Keratinocyte (primary cell): ENCODE results near the gene CAMKMT. TPM values are rescaled to one million over a fixed set of nuclear protein-coding genes. Genes with fewer than 3 reads are reported as not detected.

Experiments
- DNase-seq: peaks from one replicate; pipeline ENCODE4 v3.0.0-alpha.2; 2011; ENCODE audit warnings: low read depth, missing footprints, low spot score
- FAIRE-seq: peaks from 2 replicates; lab custom pipeline; 2011; peaks lifted over from hg19 to GRCh38; lab: Jason Lieb, UNC
- H2AFZ ChIP-seq: 2 replicates; pipeline ENCODE4 v1.6.0; 2012; ENCODE audit warnings: low read length, control low read depth, inconsistent platforms; ENCODE audit not compliant: control insufficient read depth
- H3K27ac ChIP-seq: 2 replicates; pipeline ENCODE4 v1.5.1; 2011; ENCODE audit warnings: low read length; ENCODE audit not compliant: control insufficient read depth, insufficient read depth
- H3K27me3 ChIP-seq: 3 replicates; pipeline ENCODE4 v1.6.0; 2011; ENCODE audit warnings: low read length; ENCODE audit not compliant: control insufficient read depth, insufficient read depth; ENCODE audit errors: extremely low read depth
- H3K36me3 ChIP-seq, 2 experiments: 2 replicates in 1 of 2; 3 replicates in 1 of 2; pipeline ENCODE4 v1.5.1; 2011; ENCODE audit warnings: low read length in 2 of 2, mild to moderate bottlenecking in 1 of 2; ENCODE audit not compliant: control insufficient read depth in 2 of 2, insufficient read depth in 2 of 2; ENCODE audit errors: extremely low read depth in 1 of 2
- H3K4me1 ChIP-seq: 3 replicates; pipeline ENCODE4 v1.5.1; 2011; ENCODE audit warnings: low read length; ENCODE audit not compliant: control insufficient read depth, insufficient read depth; ENCODE audit errors: extremely low read depth
- H3K4me2 ChIP-seq: 3 replicates; pipeline ENCODE4 v1.6.0; 2011; ENCODE audit warnings: low read depth, low read length; ENCODE audit not compliant: control insufficient read depth, insufficient read depth; ENCODE audit errors: extremely low read depth
- H3K4me3 ChIP-seq, 3 experiments: fragments of 200-600 bp in 1 of 3; sonication (generic) in 1 of 3; 2 replicates in 2 of 3; 3 replicates in 1 of 3; pipeline ENCODE4 v1.5.1; 2011 to 2016; ENCODE audit warnings: low read length in 3 of 3, mild to moderate bottlenecking in 3 of 3, control low read depth in 2 of 3, inconsistent platforms in 1 of 3, low read depth in 1 of 3, mixed read lengths in 1 of 3, mixed run types in 1 of 3, moderate library complexity in 1 of 3; ENCODE audit not compliant: control insufficient read depth in 2 of 3, insufficient read depth in 2 of 3; ENCODE audit errors: extremely low read depth in 1 of 3
- H3K79me2 ChIP-seq: 2 replicates; pipeline ENCODE4 v1.6.0; 2012; ENCODE audit warnings: low read length; ENCODE audit not compliant: control insufficient read depth, insufficient read depth
- H3K9ac ChIP-seq: 3 replicates; pipeline ENCODE4 v1.6.0; 2011; ENCODE audit warnings: low read length; ENCODE audit not compliant: control insufficient read depth, insufficient read depth; ENCODE audit errors: extremely low read depth
- H3K9me1 ChIP-seq: 3 replicates; pipeline ENCODE4 v1.6.0; 2011; ENCODE audit warnings: low read length; ENCODE audit not compliant: control insufficient read depth, insufficient read depth; ENCODE audit errors: extremely low read depth
- H3K9me3 ChIP-seq: 2 replicates; pipeline ENCODE4 v1.5.1; 2012; ENCODE audit warnings: low read depth, low read length; ENCODE audit not compliant: control insufficient read depth
- H4K20me1 ChIP-seq: 3 replicates; pipeline ENCODE4 v1.6.0; 2011; ENCODE audit warnings: low read length; ENCODE audit not compliant: control insufficient read depth, insufficient read depth; ENCODE audit errors: extremely low read depth
- EZH2 ChIP-seq: IDR thresholded peaks from one replicate; pipeline ENCODE4 v1.6.1; 2012; ENCODE audit warnings: inconsistent platforms, mild to moderate bottlenecking, low read length, moderate library complexity
- dilution Hi-C: fragments of 300-500 bp; cut with MboI; formaldehyde crosslinking; loops from one replicate; pipeline ENCODE4 v1.7.0; 2020; ENCODE audit warnings: low sequenced_read_pairs; ENCODE audit not compliant: extremely low pct_ligation_motif_present
- polyA plus RNA-seq, 5 experiments: library from polyadenylated mRNA; depleted of rRNA in 3 of 5; stranded (reverse) in 3 of 5; stranded (forward) in 1 of 5; unstranded in 1 of 5; fragments of >200 nt; gene quantifications; 1 replicate in 1 of 5; 2 replicates in 3 of 5; 3 replicates in 1 of 5; pipeline versions ENCODE4 v1.2.1 to v1.2.3, GENCODE V29; 2011 to 2012; ENCODE audit warnings: missing spikeins in 2 of 5, low read depth in 1 of 5, low replicate concordance in 1 of 5
- TF ChIP-seq, protein P1 (sequence below), 3 experiments: IDR thresholded peaks in 1 of 3; conservative IDR thresholded peaks in 1 of 3; optimal IDR thresholded peaks in 1 of 3; 2 replicates in 2 of 3; 3 replicates in 1 of 3; pipeline versions ENCODE3 to v1.5.1; 2011; ENCODE audit warnings: low read length in 3 of 3, mild to moderate bottlenecking in 3 of 3, moderate library complexity in 2 of 3, control low read depth in 1 of 3, inconsistent platforms in 1 of 3; ENCODE audit not compliant: insufficient read depth in 2 of 3; ENCODE audit errors: extremely low read depth in 1 of 3

CAMKMT gene
- polyA plus RNA-seq, 1 donor (not counting 4 experiments of a cell fraction or from before 2014, with no cell fraction given), result 9.9 TPM

DNA sequence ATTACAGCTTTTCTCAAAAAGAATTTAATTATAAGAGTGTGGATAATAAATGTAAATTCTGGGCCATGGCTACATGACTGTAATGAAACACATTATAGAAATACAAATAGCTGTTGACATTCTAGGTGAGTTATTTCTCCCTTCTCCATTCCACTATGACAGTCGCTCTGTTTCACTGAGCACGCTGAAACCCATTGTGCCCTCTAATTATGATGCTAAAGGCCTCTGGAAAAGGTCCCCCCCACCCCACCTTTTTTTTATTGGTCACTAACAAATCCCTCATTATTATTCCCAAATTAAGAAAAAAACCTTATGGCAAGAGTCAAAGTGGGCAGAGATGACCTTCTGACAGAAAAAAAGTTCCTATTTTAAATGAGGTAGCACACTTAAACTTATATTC lies 294.7 kb downstream of the CAMKMT start:
- H3K36me3 ChIP-seq, result no peaks in the 10 kb centered on the region
- H3K79me2 ChIP-seq, result no peaks in the 10 kb centered on the region
- dilution Hi-C loops, result no loop called here
- FAIRE-seq, result no peak
- H2AFZ ChIP-seq, result no peak overlapping the region
- no peaks in the 10 kb centered on the region for H3K4me1 ChIP-seq
- H3K27ac ChIP-seq, result no peak overlapping the region
- H3K9me3 ChIP-seq, result no peaks in the 10 kb centered on the region
- H4K20me1 ChIP-seq, result no peaks in the 10 kb centered on the region
- no peak overlapping the region for H3K4me3 ChIP-seq
- no peak overlapping the region for H3K9ac ChIP-seq
- TF ChIP-seq, protein P1, sequence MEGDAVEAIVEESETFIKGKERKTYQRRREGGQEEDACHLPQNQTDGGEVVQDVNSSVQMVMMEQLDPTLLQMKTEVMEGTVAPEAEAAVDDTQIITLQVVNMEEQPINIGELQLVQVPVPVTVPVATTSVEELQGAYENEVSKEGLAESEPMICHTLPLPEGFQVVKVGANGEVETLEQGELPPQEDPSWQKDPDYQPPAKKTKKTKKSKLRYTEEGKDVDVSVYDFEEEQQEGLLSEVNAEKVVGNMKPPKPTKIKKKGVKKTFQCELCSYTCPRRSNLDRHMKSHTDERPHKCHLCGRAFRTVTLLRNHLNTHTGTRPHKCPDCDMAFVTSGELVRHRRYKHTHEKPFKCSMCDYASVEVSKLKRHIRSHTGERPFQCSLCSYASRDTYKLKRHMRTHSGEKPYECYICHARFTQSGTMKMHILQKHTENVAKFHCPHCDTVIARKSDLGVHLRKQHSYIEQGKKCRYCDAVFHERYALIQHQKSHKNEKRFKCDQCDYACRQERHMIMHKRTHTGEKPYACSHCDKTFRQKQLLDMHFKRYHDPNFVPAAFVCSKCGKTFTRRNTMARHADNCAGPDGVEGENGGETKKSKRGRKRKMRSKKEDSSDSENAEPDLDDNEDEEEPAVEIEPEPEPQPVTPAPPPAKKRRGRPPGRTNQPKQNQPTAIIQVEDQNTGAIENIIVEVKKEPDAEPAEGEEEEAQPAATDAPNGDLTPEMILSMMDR (optimal IDR thresholded peaks at IDR 0.05 in 1 of 3, IDR thresholded peaks at IDR 0.05 in 1 of 3, conservative IDR thresholded peaks at IDR 0.05 in 1 of 3; ENCODE audit: extremely low read depth in 1 of 3, insufficient read depth in 2 of 3, low read length in 3 of 3), result no peak
- H3K4me2 ChIP-seq, result no peak overlapping the region
- H3K27me3 ChIP-seq, result no peaks in the 10 kb centered on the region
- DNase-seq, result no peak
- no peaks in the 10 kb centered on the region for H3K9me1 ChIP-seq

DNA sequence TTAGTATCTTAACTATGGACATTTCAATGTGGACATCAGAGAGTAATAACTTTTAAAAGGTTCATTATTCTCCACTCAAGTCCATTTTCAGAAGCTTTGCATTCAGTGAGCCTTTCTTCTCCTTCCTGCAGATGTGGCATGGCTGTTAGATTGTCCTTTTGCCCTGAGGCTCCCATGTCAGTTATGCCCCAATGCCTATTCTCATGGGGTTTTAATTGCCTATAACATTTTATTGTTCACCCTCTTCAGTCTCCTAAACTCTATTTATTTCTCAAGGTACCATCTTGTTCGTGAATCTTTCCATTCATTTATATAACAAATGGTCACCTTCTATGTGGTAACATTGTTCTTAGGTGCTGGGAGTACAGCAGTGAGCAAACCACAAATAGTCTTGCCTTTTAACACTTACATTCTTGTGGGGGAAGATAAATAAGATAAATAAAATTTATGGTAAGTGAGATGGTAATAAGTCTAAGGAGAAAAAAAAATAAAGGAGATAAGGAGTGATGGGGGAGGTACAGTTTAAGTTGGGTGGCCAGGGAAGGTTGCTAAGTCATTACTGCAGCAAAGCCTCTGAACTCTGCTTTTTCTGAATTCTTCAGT lies 301.8 kb downstream of the CAMKMT start:
- Histone ChIP-seq H3K27me3 (no peaks in the 10 kb centered on the region), H2AFZ (no peak overlapping the region), H3K9ac (no peak overlapping the region), H4K20me1 (no peaks in the 10 kb centered on the region), H3K4me3 (no peak overlapping the region), H3K9me3 (no peaks in the 10 kb centered on the region), H3K4me2 (no peak overlapping the region), H3K79me2 (no peaks in the 10 kb centered on the region), H3K4me1 (no peaks in the 10 kb centered on the region), H3K9me1 (no peaks in the 10 kb centered on the region), H3K27ac (no peak overlapping the region), H3K36me3 (no peaks in the 10 kb centered on the region)
- DNase-seq, result no peak
- no peak for FAIRE-seq
- TF ChIP-seq, protein P1 (optimal IDR thresholded peaks at IDR 0.05 in 1 of 3, IDR thresholded peaks at IDR 0.05 in 1 of 3, conservative IDR thresholded peaks at IDR 0.05 in 1 of 3; ENCODE audit: extremely low read depth in 1 of 3, insufficient read depth in 2 of 3, low read length in 3 of 3), result no peak
- TF ChIP-seq EZH2, result no peak
- dilution Hi-C loops, result no loop called here
